GM12872 (cell line): ENCODE results near the gene NBL1.

Source experiments
- TF ChIP-seq, protein P1 (sequence below): IDR thresholded peaks from 3 replicates; pipeline ENCODE4 v1.5.1; 2011; ENCODE audit warnings: low read depth, mild to moderate bottlenecking, low read length, moderate library complexity; ENCODE audit not compliant: insufficient read depth

Gene NBL1

DNA sequence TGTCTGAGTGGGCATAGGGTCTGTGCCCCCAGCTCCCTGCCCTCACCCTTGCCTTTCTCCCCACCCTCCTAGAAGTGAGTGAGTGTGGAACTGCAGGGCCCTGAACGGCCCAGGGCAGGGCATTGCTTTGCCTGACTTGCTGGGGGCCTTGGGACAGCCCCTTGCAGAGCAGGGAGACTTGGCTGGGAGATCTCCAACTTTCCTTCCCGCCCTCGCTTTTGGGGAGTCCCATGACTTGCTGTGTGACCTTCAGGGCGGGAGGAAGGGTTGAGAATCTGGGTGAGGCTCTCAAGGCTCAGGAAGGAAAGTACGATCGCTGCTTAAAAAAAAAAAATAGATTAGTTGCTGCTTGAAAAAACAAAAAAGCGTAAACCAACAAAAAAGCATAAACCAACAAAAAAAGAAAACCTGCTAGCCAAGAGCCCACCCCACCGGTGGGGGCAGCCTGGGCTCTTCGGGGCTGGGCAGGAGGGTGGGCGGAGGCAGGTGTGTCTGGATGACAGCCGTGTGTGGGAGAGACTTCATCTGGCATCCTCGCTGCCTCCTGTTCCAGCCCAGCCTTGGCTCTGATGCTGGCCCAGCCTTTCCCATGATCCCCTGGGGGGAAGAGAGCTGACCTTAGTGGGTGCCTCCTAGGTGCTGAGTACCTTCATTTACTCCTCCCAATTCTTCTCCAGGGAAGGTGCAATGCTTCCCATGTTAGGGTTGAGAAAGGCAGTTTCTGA lies 6.5 kb downstream of the NBL1 start:
- TF ChIP-seq, protein P1, sequence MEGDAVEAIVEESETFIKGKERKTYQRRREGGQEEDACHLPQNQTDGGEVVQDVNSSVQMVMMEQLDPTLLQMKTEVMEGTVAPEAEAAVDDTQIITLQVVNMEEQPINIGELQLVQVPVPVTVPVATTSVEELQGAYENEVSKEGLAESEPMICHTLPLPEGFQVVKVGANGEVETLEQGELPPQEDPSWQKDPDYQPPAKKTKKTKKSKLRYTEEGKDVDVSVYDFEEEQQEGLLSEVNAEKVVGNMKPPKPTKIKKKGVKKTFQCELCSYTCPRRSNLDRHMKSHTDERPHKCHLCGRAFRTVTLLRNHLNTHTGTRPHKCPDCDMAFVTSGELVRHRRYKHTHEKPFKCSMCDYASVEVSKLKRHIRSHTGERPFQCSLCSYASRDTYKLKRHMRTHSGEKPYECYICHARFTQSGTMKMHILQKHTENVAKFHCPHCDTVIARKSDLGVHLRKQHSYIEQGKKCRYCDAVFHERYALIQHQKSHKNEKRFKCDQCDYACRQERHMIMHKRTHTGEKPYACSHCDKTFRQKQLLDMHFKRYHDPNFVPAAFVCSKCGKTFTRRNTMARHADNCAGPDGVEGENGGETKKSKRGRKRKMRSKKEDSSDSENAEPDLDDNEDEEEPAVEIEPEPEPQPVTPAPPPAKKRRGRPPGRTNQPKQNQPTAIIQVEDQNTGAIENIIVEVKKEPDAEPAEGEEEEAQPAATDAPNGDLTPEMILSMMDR, result no peak

GRCh38 chr1:19651141-19651737 lies 7.1 kb downstream of the NBL1 start:
- TF ChIP-seq, protein P1, result peak; percentile 76

- TF ChIP-seq, protein P1, result no peak
These were observed 10.3 kb downstream of the NBL1 start for GRCh38 chr1:19654386-19654785.

GRCh38 chr1:19654886-19655717 lies 11.0 kb downstream of the NBL1 start:
- TF ChIP-seq, protein P1, result no peak

DNA sequence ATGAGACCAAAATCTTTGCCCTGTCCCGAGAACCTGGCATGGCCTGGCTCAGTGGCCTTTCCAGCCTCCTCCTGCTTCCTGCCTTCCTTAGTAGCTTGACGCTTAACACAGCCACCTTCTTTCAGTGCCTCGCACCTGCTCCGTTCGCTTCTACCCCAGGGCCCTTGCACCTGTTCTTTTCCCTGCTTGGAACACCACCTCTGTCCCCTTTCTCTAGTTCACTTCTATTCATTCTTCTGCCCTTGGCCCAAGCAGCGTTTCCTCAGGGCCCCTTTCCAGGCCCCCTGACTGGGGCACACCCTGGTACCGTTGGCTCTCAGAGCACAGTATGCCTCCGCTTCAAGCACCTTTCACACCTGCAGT lies 11.6 kb downstream of the NBL1 start:
- TF ChIP-seq, protein P1, result no peak

DNA sequence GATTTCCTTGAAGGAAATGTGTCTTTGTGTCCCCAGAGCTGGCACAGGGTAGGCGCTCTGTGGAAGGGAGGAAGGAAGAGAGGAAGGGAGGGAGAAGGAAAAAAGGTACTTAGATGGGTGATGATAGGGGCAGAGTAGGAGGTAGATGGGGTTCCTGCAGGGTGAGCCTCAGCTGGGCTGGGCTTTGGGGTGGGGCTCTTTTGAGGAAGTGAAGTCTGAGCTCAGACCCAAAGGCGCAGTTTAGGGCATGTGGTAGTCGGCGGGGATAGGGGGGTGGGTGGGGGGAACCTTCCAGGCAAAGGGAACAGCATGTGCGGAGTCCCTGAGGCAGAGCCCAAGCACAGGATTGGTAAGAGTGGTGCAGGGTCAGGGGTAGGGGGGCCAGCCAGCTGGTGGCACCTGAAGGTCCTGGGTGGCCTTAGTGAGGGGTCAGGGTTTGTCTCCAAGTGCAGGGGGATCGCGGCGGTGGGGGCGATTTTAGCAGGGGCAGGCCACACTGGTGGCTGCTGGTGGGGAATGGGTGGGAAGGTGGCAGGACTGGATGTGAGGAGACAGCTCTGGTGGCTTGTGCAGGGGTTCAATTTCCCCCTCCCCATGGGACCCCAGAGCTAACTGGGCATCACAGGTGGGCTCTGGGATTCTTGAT lies 12.1 kb downstream of the NBL1 start:
- TF ChIP-seq, protein P1, result no peak
